ENCODE results near the gene TRIM7. TPM values are rescaled to one million over a fixed set of nuclear protein-coding genes. Genes with fewer than 3 reads are reported as not detected.

The TRIM7 gene
- total RNA-seq, 2 experiments from 2014 or later, result 1.1 to 3.0 TPM

- CTCF ChIA-PET, result interaction anchor here (0.6 kb wide), 1 partner anchor 55 kb away, joined by 3 read pairs; no protein-coding TSS in a partner anchor
Observed at GRCh38 chr5:181239062-181239663, 34.2 kb upstream of the TRIM7 start.

GRCh38 chr5:181237729-181238385 is 32.9 kb upstream of the TRIM7 start:
- POLR2A ChIA-PET, result interaction anchor here (1.0 to 35.9 kb wide), 4 partner anchors 5 to 48 kb away, joined by 3 to 746 read pairs (median 374); partner anchors contain the start of genes RACK1, TRIM41 and TRIM52
- CTCF ChIA-PET, result no interaction called here

More at GRCh38 chr5:181239062-181239663, 34.2 kb upstream of the TRIM7 start:
- no peaks in the 10 kb centered on the region for H3K9me3 Mint-ChIP-seq
- H3K4me3 Mint-ChIP-seq, result peak overlapping the region; percentile 50
- peaks cover 40% of the 10 kb centered on the region for H3K4me1 Mint-ChIP-seq (ENCODE audit: low read depth)
- no peak for TF ChIP-seq CTCF (IDR thresholded peaks at IDR 0.05)
- POLR2A ChIA-PET, result interaction anchor here (0.9 to 35.9 kb wide), 5 partner anchors 6 to 50 kb away, joined by 5 to 746 read pairs (median 34); partner anchors contain the start of genes RACK1, TRIM41 and TRIM52
- peaks cover 88% of the 10 kb centered on the region for H3K36me3 Mint-ChIP-seq (ENCODE audit: low read depth)
- DNase-seq, result no peak
- H3K27me3 Mint-ChIP-seq, result no peaks in the 10 kb centered on the region
- H3K27ac Mint-ChIP-seq, result peak overlapping the region; percentile 100
- intact Hi-C loops (cut with micrococcal nuclease), result no loop called here
- no peak for ATAC-seq

GRCh38 chr5:181236954-181237641 is 32.1 kb upstream of the TRIM7 start:
- POLR2A ChIA-PET, result interaction anchor here (1.0 to 35.9 kb wide), 3 partner anchors 4 to 40 kb away, joined by 3 to 746 read pairs (median 746); partner anchors contain the start of genes RACK1, TRIM41 and TRIM52
- DNase-seq (no peak), ATAC-seq (no peak)
- H3K36me3 Mint-ChIP-seq (ENCODE audit: low read depth), result peaks cover 74% of the 10 kb centered on the region
- intact Hi-C loops (cut with micrococcal nuclease), result no loop called here
- no peaks in the 10 kb centered on the region for H3K9me3 Mint-ChIP-seq
- CTCF ChIA-PET, result no interaction called here
- peak overlapping the region; percentile 25 for H3K27ac Mint-ChIP-seq
- H3K27me3 Mint-ChIP-seq, result no peaks in the 10 kb centered on the region
- TF ChIP-seq CTCF (IDR thresholded peaks at IDR 0.05), result no peak
- H3K4me3 Mint-ChIP-seq, result no peak overlapping the region
- peaks cover 40% of the 10 kb centered on the region for H3K4me1 Mint-ChIP-seq (ENCODE audit: low read depth)

More at GRCh38 chr5:181237729-181238385, 32.9 kb upstream of the TRIM7 start:
- Mint-ChIP-seq H3K27ac (peak overlapping the region; percentile 100), H3K9me3 (no peaks in the 10 kb centered on the region), H3K36me3 (ENCODE audit: low read depth) (peaks cover 80% of the 10 kb centered on the region), H3K27me3 (no peaks in the 10 kb centered on the region), H3K4me3 (peak overlapping the region; percentile 16), H3K4me1 (ENCODE audit: low read depth) (peaks cover 40% of the 10 kb centered on the region)
- ATAC-seq (no peak), DNase-seq (no peak)
- TF ChIP-seq CTCF (IDR thresholded peaks at IDR 0.05), result no peak
- intact Hi-C loops (cut with micrococcal nuclease), result no loop called here

- intact Hi-C loops (cut with micrococcal nuclease), result no loop called here
- DNase-seq (no peak), ATAC-seq (no peak)
- no peak overlapping the region for H3K4me3 Mint-ChIP-seq
- no peaks in the 10 kb centered on the region for H3K9me3 Mint-ChIP-seq
- CTCF ChIA-PET, result no interaction called here
- H3K27ac Mint-ChIP-seq, result peak overlapping the region; percentile 68
- no peak for TF ChIP-seq CTCF (IDR thresholded peaks at IDR 0.05)
- POLR2A ChIA-PET, result interaction anchor here (0.7 to 35.9 kb wide), 4 partner anchors 4 to 86 kb away, joined by 3 to 746 read pairs (median 375); partner anchors contain the start of genes RACK1, TRIM41 and TRIM52
- no peaks in the 10 kb centered on the region for H3K27me3 Mint-ChIP-seq
- H3K4me1 Mint-ChIP-seq (ENCODE audit: low read depth), result peaks cover 34% of the 10 kb centered on the region
- peaks cover 72% of the 10 kb centered on the region for H3K36me3 Mint-ChIP-seq (ENCODE audit: low read depth)
Observed at GRCh38 chr5:181236471-181236870, 31.5 kb upstream of the TRIM7 start.

All from activated CD8-positive, alpha-beta T cell treated with anti-CD3 and anti-CD28 coated beads for 36 hours (primary cell).